ENCODE measurements around the gene BMP10.

GRCh38 chr2:68877079-68877772 is 6.0 kb upstream of the BMP10 start:
- TF ChIP-seq POLR2A (IDR thresholded peaks at IDR 0.05; ENCODE audit: low read depth, low read length): no peak
- no peak for TF ChIP-seq POLR2AphosphoS5 (IDR thresholded peaks at IDR 0.05; ENCODE audit: low read depth, low read length)
- TF ChIP-seq TAF1 (IDR thresholded peaks at IDR 0.05; ENCODE audit: low read depth, low read length): no peak
- TF ChIP-seq POU2F2 (IDR thresholded peaks at IDR 0.05; ENCODE audit: low read depth, low read length): no peak
- no peak for TF ChIP-seq PAX5 (IDR thresholded peaks at IDR 0.05; ENCODE audit: insufficient read depth, low read length, severe bottlenecking)
- TF ChIP-seq SPI1 (IDR thresholded peaks at IDR 0.05; ENCODE audit: low read depth, low read length): no peak
